GM19023 (cell line): ENCODE results near the gene FSTL4.

ENCODE experiments used
- ATAC-seq: cut with Tn5 transposase; IDR thresholded peaks from one replicate; pipeline ENCODE4 v1.9.1; 2021; ENCODE audit warnings: mild to moderate bottlenecking, moderate library complexity; ENCODE audit not compliant: unreplicated experiment

FSTL4 gene

GRCh38 chr5:133331941-133332340 is 280.4 kb downstream of the FSTL4 start:
- ATAC-seq = no peak

- no peak for ATAC-seq
These were observed 281.4 kb downstream of the FSTL4 start for GRCh38 chr5:133330956-133331355.

- no peak for ATAC-seq
These were observed 283.5 kb downstream of the FSTL4 start for GRCh38 chr5:133328800-133329199.

GRCh38 chr5:133327946-133328401 is 284.4 kb downstream of the FSTL4 start:
- no peak for ATAC-seq

DNA sequence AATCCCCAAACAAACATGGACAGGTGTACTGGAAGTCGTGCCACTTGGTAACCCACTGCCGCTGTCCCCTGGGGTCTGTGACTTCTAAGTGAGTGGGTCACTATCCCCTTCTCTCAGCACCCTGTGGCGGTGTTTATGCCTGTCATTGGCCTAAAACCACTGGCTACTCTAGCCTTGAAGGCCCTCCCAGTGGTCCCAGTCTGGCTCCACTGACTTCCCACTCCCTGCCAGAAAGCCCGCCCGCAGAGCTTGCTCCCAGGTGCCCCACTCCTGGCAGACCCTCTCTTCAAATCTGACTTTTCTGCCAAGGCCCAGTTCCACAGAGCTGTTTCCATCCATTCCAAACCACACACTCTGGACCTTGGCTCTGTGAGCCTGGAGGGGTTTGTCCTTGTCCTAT is 286.0 kb downstream of the FSTL4 start:
- no peak for ATAC-seq

GRCh38 chr5:133325864-133326263 is 286.5 kb downstream of the FSTL4 start:
- no peak for ATAC-seq

DNA sequence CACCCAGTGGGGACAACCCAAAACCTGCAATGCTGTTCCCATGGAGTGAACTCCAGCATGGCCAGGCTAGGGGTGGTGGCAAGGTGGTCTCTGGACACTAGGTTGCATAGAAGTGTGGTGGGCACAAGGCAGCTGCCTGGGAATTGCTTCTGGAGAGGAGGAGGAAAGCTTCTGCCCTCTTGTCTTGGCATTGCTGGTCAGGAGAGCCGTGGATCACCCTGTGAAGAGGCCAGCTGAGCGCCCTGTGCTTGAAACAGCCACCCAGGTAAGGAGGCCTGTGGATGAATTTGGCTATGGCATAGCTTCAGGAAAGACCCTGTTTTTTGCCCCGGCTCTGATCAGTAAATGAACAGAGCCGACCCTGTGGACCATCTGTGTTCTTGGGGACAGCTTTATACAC is 287.4 kb downstream of the FSTL4 start:
- no peak for ATAC-seq

- no peak for ATAC-seq
These were observed 288.6 kb downstream of the FSTL4 start for GRCh38 chr5:133323494-133324457.

DNA sequence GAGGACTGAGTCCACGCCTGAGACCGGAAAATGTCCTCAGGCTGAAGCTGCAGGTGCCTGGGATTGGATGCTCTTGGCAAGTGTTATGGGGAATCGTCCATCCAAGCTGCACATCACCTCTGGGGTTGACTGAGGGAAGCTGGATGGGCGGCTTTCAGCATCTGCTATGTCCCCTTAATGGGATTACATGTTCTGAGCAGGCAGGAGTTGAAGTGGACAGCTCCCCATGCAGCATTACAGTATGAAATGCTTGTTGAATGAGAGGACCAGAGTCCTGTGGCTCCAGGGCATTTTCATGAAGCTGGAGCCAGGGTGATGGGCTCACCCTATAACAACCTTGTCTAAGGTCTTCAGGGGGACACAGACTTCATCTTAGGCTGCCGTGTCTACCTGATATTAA is 289.6 kb downstream of the FSTL4 start:
- no peak for ATAC-seq

DNA sequence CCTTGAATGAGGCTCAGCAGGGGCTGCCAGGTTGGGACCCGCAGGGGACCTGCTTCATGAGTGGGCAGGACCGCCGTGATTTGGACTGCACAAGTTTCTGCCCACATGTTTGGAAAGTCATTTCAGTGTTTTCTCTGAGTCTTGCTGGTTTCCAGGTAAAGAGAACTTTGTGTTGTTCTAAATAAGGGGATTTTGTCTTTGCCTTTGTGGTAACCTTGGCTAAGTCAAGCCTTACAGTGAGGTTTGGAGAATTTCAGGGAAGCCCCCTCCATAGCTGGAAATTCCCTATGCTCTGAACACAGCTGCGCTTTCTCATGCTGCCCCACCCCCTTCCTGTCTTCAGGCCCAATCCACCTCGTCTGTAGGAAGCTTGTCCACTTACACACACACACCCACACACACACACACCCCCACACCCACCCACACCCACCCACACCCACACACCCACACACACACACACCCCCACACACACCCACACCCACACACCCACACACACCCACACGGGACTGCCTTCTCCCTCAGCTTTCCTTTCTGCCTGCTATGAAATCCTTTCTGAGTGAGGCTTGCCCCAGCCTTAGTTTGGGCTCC is 290.4 kb downstream of the FSTL4 start:
- ATAC-seq = peak; percentile 60

- ATAC-seq = no peak
These were observed 291.0 kb downstream of the FSTL4 start for GRCh38 chr5:133321286-133321832.

DNA sequence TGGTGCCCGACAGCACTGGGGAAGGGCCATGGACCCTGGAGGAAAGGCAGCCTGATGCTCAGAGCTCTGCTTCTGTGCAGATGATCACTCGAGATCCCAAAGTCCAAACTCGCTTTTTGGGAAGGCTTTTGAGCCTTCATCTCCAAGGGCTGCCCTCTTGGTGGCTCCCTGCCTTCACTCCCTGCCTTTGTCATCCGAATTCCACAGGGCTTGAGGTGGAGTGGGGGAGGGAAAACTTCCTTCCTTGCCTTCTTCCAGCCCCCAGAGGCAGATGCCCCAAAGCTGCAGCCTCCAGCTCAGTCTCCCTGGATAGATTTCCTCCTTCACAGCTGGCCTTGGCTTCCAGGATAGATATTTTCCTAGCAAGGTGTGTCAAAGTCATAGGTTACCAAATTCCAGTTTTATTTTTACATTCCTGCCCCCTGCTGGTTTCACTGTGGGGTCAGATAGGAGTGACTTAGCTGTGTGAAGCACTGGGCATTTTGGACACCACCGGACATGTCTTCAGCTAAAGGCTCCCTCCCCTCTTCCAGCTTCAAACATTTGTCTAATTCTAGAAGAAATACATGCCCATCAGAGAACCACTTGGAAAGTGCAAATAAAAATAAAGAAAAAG is 292.3 kb downstream of the FSTL4 start:
- ATAC-seq = no peak

GRCh38 chr5:133319244-133319643 is 293.1 kb downstream of the FSTL4 start:
- ATAC-seq = no peak

GRCh38 chr5:133317558-133317957 is 294.8 kb downstream of the FSTL4 start:
- ATAC-seq = no peak

DNA sequence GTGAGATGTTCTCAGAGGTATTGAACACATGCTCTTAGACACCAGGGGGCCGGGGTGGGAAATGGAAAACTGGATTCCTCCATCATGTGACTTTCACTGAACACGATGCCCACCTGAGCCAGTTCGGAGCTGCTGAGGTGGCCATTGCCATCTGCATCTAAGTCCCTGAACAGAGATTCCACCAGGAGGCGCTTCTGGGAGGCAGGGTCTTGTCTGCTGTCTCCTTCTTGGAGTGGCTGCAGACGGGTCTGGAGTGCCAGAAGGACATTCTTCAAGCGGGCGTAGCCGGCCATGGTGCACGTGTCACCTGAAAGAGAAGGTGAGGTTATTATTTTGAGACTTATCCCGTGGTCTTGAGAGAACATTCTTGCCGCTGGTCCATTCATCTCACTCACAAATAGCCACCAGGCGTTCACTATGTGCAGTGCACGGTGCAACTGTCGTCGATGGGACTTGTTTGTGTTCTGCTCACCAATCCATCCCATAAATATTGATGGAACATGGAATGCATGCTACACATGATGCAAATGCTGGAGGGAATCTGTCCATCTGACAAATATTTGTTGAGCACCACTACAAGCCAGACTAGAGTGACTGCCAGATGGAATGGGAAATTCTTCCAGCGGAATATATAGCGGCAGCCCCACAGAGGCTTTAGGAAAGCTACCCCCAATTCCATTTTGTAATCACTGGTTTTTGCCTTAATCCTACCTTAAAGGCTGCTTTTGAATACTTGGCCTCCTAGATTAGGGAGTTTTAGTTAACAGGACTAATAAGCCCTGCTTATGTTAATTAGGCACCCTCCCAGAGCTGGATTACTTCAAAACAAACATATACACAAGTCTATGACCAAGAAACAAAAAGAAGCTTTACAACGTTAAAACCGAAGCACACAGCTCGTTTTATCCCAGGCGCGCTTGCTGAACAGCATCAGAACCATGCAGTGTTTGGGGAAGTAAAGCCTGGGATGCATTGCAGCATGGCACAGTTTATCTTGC is 295.7 kb downstream of the FSTL4 start:
- ATAC-seq = no peak

DNA sequence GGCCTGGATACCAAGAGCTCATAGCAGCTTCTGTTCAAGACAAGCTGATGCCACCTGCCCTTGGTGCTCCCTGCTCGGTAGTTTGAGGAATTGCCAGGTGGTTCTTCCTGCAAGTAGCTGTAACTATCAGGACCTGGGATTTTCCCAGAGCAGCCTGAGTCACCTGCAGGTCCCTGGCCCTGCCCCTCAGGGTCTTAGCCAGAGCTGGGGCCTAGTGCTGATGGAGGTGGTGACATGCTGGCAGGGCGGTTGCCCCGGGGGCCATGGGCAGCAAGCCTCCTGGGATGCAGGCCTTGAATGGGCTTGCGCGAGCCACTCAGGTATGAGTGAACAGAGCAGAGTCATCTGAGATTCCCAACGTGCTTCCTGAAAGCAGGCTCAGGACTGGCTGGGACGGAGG is 298.3 kb downstream of the FSTL4 start:
- no peak for ATAC-seq

- ATAC-seq = no peak
These were observed 301.2 kb downstream of the FSTL4 start for GRCh38 chr5:133311176-133311575.

- ATAC-seq = no peak
These were observed 302.2 kb downstream of the FSTL4 start for GRCh38 chr5:133309984-133310621.

- no peak for ATAC-seq
These were observed 303.1 kb downstream of the FSTL4 start for GRCh38 chr5:133309166-133309795.
